NCI-H748 (cell line): ENCODE measurements around the gene SCPEP1.
"Not testable (repeated sequence)": the region's sequence is repeated elsewhere in the genome, so short reads cannot be mapped to it uniquely, and the experiment has no call there.

Source experiments
- DNase-seq: peaks from one replicate; lab custom pipeline; 2025; ENCODE audit not compliant: unreplicated experiment; lab: John Stamatoyannopoulos, UW

SCPEP1 gene

DNA sequence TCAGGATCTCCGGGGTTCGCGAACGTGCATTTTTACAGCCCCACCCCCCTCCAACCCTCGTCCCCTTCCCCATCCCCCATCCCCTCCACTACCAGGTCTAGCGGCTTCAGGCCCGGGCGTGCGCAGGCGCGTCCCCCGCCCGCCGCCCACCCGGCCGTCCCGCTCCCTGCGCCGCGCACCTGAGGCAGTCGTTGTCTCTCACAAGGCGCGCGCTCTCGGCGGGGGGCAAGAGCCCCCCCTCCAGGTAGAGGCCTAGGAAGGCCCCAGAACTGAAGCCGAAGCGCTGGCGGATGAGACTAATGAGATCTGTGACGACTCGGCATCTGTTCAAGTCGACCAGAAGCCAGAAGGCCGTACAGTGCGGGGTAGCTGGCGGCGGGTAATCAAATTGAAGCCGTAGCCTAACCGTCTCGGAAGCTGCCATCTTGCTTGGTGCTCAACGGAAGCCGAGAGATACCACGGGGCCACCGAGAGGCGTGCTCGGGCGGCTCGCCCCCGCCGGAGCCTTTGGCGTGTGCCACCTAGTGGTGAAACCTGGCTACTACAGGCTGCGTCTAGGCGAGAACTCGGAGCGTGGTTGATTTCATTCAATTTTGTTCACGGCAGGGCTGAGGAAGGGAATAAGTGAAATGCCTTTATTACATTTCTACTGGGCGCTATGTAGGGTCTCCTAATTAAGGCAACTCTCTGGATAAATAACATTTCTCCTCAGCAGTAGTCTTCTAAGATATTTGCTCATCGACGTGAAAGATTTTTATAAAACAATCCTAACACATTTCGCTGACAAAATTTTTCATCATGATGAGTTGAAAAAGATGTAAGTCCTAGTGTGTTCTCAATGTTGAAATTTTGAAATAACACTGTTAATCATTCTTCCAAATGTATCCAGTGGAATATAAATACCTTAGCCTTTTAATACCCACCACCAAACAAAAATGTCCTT lies 17.1 kb upstream of the SCPEP1 start, which contains the start of gene COIL:
Gene COIL, minus strand, starts transcription at position 455 of the 943 bp plus-strand sequence. Its CDS starts 31 bp downstream, at position 424.
- DNase-seq, result peak; percentile 95

DNA sequence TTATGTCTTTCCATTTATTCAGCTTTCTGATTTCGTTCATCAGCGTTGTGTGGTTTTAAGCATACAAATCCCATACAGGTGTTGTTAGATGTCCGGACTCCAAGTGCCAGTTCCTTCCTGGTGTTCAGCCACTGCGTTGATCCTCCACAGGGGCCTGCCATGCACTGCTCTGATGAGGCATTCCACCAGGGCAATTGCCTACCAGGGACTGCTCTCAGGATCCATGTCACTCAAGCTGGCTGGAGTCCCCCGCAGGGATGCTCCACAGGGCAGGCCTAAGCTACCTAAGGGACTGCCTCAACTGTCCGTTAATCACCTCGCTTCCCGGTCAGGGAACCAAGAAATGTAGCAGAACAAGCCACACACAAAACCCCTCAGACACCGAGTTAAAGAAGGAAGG lies 12.7 kb upstream of the SCPEP1 start:
- DNase-seq, result not testable (repeated sequence)

DNA sequence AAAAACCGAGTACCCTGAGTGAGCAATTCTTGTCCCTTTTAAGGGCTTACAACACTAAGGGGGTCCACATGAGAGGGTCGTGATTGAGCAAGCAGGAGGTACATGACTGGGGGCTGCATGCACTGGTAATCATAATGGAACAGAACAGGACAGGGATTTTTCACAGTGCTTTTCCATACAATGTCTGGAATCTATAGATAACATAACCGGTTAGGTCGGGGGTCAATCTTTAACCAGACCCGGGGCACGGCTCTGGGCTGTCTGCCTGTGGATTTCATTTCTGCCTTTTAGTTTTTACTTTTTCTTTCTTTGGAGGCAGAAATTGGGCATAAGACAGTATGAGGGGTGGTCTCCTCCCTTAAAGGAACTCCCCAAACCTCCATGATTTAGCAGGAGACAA lies 12.2 kb upstream of the SCPEP1 start:
- not testable (repeated sequence) for DNase-seq

DNA sequence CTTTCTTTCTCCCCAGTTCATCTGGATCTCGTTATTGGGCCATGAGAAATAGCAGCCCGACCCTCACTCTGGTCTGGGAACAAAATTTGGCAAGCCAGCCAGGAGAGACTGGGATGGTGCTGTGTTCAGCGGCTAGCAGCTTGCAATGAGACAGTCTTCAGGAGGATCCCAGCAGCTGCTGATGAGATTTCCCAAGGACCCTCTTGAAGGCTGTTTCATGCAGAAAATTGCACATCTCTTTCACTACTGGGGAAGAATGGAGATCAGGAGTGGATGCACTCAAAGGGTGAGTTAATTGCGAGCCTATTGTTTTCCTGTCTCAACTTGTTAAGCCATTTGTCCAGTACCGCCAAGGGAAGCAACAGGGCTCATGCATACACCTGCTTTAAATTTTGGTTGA lies 11.6 kb upstream of the SCPEP1 start:
- peak; percentile 88 for DNase-seq

DNA sequence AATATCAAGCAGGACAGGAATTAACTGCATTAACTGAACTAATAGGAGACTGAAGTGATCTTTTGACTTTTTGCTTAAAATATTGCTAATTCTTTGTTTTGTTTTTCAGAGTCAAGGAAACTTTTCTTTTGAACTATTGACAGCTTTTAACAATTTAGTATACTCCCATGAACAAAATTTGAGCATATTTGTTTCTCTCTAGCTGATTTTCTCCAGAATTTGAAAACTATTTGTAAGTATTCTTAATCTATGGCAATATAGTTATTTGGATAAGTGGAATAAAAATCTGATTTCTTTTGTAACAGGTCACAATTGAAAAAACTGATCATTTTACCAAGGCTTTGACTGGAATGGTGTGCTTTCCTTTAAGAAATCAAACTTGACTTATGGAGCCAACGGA lies 7.0 kb upstream of the SCPEP1 start:
- no peak for DNase-seq

DNA sequence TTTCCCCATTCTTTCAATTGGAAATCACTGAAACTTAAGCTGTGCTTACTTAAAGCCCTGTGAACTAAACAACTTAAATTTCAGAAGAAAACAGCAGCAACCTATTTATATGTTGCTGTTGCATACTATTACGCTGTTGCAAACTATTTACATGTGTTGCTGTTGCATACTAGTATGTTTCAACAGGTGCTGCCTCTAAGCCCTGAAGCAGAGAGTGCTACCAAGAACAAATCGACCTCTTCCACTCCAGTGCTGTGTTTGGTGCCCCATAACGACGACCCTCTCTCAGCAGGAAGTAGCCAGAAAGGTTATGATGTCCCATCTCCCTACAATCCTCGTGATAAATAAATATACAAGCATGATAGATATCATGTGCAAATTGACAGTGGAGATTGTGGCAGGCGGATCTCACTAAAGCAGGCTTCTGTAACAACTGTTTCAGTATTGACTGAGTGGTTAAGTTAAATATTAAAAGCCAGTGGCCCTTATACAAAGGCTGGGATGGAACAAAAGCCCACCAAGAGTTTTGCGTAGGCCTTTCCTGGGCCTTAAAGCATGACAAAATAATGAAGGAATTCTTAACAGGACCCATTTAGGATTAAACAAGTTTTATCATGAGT lies 5.7 kb upstream of the SCPEP1 start:
- no peak for DNase-seq

DNA sequence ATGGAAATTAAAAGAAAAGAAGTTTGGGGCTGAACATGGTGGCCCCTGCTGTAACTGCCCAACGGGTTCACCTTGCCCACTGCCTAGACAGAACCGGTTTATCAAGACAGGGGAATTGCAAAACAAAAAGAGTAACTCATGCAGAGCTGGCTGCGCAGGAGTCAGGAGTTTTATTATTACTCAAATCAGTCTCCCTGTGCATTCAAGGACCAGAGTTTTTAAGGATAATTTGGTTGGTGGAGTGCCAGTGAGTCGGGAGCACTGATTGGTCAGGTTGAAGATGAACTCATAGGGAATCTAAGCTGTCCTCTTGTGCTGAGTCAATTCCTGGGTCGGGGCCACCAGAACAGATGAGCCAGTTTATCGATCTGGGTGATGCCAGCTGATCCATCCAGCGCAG lies 4.4 kb upstream of the SCPEP1 start:
- DNase-seq, result peak; percentile 38

DNA sequence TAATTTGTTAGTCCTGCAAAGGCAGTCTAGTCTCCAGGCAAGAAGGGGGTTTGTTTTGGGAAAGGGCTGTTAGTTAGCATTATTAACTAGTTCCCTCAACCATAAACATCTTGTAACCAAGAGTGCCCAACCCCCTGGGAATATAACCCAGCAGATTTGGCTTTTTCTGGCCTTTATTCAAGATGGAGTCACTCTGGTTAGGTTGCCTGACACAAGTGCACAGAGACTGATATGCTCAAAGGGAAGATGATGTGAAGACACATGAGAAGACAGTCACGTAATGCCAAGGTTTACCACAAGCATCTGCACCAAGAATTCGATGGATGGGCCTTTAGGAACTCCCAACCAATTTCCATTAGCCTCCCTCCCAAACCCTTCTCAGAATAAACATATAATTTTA lies 3.9 kb upstream of the SCPEP1 start:
- no peak for DNase-seq

DNA sequence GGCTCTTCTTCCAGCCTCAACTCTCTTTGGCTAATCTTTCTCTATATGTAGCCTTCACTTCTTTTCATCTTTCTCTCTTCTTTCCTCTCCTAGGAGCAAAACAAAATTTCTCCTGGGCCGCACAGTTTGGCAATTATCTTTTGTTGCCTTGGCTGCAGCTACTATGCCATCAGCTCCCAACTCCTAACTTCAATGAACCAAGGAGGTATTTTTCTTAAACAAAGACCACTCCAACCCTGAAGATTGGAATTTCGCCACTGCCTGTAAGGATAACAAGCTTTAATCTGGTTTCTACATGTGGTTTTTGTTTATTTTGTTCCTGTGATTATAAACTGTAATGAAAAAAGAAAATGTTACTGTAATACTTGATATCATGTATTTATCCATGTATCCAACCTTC lies 2.3 kb upstream of the SCPEP1 start:
- DNase-seq, result no peak

DNA sequence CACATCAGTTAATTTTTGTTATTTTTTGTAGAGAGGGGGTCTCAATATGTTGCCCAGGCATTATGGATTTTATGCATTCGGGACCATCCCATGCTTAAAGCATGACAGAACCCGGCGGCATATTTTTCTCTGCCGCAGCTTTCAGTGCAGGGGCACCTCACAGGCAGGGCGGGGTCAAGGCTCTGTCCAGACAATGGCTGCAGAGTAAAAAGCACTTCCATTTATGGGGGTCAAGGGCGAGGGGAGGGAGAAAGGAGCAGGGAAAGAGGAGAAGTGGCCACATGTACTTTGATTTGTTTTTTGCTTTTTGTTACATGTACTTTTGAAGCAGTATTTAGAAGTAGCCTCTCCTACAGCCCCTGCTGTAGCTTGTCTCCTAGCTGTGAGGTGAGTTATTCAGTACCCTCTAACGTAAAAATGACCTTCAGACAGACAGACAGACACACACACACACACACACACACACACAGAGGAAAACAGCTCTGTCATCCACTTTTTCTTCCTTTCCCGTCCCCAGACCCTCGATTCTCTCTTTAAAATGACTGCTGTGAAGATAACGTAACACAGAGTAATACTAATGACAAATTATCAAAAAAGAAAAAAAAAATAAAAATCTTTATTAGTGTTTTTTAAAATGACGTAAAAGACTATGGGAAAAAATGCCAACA lies 856 bp upstream of the SCPEP1 start:
- peak; percentile 18 for DNase-seq

DNA sequence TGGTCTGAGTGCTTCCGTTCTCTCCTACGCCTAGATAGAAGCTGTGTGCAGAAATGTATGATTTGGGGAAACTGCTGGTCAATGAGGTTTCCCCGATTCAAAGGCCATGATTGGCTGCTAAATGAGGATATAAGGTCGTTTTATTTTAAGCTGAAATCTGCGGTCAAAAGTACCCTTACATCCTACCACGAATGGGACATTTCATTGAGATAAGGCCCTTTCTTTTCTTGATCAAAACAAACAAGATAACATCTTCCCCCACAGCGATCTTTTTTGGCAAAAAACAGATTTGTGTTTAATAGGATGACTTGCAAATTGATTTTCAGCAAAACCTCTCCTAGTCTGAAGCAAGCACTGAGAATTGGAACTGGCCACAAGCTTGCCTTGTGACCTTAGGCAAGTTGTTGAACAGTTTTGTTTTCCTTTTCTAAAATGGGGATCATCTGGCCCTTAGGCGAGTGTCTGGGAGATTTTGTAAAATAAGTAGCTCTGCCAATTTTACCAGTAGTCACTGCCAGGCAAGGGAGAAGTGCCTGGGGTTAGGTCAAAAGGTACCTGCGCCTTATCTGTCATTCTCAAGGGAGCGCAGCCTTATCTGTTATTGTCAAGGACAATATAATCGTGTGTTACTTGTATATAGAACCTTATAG lies 635 bp downstream of the SCPEP1 start:
- DNase-seq, result no peak

DNA sequence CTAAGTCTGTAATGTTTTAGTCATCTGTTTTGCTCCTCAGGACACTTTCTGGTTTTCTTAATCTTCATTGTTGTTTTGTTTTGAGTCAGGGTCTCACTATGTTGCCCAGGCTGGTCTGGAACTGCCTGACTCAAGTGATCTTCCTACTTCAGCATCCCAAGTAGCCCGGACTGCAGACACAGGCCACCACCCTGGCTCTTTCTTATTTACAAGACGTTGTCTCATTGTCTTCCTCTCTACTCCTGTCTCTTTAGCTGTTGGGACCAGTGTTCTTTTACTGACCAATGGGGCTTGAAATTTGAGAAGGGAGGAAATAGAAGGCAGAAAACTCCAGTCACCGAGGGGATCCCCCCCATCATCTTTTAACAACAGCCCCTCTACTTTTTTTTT lies 1.2 kb downstream of the SCPEP1 start:
- no peak for DNase-seq

DNA sequence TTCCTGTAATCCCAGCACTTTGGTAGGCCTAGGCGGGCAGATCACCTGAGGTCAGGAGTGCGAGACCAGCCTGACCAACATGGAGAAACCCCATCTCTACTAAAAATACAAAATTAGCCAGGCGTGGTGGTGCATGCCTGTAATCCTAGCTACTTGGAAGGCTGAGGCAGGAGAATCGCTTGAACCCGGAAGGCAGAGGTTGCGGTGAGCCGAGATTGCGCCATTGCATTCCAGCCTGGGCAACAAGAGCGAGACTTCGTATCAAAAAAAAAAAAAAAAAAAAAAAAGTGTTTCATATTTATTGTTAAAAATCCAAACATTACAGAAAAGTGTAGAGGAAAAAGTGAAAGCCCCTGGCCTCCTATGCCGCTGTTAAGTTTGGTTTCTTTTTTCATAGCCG lies 2.6 kb downstream of the SCPEP1 start:
- DNase-seq, result not testable (repeated sequence)

DNA sequence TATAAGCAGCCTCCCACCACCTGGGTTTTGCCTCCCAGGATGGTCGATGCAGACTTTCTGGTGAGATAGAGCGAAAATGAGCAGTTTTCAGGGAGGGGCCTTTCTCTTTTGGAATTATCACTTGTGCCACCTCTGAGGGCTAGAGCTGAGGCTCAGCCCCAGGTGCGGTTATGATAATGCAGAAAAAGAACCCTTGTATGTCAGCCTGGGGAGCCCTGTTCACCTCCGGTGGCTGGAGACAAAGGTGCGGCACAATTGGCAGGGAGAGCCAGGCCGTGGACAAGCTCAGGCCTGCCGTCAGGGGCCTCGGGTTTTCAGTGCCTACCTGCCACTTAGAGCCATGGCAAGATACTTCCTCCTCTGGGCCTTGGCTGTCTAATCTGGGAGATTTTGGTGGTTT lies 4.4 kb downstream of the SCPEP1 start:
- no peak for DNase-seq

DNA sequence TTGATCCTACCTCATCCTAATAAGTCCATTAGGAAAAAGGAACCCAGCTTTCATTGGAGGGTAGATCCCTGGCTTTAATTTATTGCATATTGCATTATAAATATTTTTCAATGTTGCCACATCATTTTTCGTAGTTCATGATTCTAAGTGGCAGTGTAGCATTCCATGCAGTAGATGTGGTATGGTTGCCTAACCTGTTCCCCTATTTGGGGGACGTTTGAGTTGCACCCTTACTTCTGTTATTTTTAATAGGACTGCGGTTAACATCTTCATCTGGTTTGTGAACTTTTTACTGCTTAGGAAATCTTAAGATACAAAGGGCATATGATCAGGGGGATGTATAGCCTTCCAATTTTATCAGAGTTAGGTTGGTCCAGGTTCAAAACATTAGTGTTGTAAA lies 5.4 kb downstream of the SCPEP1 start:
- DNase-seq, result no peak

DNA sequence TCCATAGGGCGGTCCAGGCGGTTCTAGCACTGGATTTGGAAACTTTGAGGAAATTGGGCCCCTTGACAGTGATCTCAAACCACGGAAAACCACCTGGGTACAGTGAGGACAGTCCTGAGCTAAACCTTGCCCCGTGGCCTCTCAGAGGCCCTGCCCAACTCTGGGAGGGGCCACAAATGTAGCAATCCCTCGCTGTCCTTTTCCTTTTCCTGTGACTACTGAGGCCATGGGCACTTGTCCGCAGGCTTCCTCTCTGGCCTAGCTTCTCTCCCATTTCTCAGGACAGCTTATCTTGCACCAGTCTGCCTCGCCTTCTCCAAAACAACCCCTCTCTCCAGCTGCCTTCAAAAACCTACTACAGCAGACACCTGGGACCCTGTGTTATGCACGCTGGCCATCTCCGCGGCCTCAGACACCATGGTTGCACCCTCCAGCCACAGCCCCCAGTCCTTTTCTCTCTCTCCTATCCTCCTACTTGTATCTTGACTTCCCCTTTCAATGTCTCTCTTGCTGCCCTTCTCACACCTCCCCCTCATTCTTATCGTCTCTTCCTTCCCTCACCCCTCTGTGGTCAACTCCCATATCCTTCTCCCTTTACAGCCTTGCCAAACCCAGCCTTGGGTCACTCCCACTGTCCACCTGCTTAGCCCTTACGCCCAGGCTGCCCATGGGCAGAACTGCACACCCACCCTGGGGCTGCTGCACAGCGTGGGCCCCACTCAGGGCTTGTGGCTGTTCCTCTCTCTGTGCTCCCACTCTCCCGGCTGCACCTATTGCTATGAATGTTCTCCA lies 7.6 kb downstream of the SCPEP1 start:
- DNase-seq, result no peak

DNA sequence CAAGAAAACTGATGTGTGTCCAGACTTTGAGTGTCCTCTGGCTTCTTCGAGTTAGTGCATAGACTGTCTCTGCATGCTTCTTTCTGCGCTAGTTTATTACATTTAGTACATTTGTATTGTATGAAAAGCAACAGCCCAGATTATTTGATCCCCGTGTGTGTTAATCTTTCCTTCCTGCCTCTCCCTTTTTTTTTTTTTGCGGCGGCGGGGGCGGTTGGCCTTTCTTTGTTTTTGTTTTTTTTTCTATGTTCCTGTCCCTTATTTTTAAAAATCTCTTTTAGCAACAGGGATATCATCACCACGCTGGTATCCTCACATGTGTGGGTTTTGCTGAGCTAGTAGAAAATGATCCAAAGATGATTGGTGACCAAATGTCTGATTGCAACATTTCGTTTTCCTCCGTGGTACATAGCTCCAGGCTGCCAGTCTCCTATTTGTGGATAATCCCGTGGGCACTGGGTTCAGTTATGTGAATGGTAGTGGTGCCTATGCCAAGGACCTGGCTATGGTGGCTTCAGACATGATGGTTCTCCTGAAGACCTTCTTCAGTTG lies 9.4 kb downstream of the SCPEP1 start:
- DNase-seq, result no peak

DNA sequence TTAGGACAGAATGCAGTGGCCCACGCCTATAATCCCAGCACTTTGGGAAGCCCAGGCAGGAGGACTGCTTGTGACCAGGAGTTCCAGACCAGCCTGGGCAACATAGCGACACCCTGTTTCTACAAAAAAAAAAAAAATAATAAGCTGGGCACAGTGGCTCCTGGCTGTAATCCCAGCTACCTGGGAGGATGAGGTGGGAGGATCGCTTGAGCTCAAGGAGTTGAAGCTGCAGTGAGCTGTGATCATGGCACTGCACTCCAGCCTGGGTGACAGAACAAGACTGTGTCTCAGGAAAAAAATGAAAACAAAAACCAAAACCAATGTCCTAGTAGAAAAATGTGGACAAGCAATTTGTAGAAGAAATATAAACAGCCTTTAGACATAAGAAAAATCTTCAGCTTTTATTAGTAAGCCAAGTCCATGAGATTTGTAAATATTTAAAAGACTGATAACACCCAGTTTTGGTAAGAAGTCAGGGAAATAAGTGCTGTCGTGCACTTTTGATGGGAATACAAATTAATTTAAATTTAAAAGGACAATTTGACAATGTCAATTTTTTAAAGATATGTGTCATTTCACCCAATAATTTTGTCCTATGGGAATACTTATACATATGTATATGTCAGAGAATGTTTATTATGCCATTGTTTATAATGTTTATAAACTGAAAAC lies 11.1 kb downstream of the SCPEP1 start:
- no peak for DNase-seq

DNA sequence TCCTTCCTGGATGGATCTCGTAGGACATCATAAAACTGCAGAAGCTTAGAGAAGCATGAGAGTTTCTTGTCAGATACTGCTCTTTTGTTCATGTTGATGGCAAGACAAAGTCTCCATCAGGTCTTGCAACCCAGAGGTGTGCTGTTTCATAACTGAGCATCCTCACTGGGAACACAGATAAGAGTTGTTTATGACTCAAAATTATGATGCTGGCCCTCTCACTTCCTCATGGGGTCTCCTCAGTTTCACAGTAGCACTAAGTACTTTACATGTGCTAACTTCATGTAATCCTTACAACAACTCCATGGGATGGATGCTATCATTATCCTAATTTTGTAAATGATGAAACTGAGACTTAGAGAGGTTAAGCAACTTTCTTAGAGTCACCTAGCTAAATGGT lies 14.4 kb downstream of the SCPEP1 start:
- no peak for DNase-seq
